Aorta (tissue), 5 donors: ENCODE data around the gene FAM151A. TPM values are rescaled to one million over a fixed set of nuclear protein-coding genes. Genes with fewer than 3 reads are reported as not detected.
"Not testable (repeated sequence)": the region's sequence is repeated elsewhere in the genome, so short reads cannot be mapped to it uniquely, and the experiment has no call there.

ENCODE experiments used
- ATAC-seq: fragments of 200-7000 bp; cut with Tn5 transposase; one replicate; pipeline ENCODE4 v1.9.1; 2022; ENCODE audit warnings: moderate library complexity; ENCODE audit not compliant: low FRiP score
- DNase-seq, 2 donors: peaks; one replicate each; pipeline ENCODE4 v3.0.0-alpha.2; 2020
- H3K27ac ChIP-seq, 2 donors: one replicate each; pipeline ENCODE4 v1.5.1; 2013; ENCODE audit warnings: low read length in 2 of 2, mild to moderate bottlenecking in 2 of 2, moderate library complexity in 2 of 2, control low read depth in 1 of 2, inconsistent platforms in 1 of 2, low read depth in 1 of 2
- H3K27me3 ChIP-seq, 2 donors: one replicate each; pipeline ENCODE4 v1.6.1; 2013; ENCODE audit warnings: control low read depth in 1 of 2, low read length in 1 of 2, mild to moderate bottlenecking in 1 of 2, moderate library complexity in 1 of 2; ENCODE audit not compliant: insufficient read depth in 2 of 2, control insufficient read depth in 1 of 2
- H3K36me3 ChIP-seq, 2 donors: one replicate each; pipeline ENCODE4 v1.6.1; 2013; ENCODE audit warnings: control low read depth in 1 of 2, low read length in 1 of 2, mild to moderate bottlenecking in 1 of 2; ENCODE audit not compliant: insufficient read depth in 2 of 2, control insufficient read depth in 1 of 2
- H3K4me1 ChIP-seq, 2 donors: one replicate each; pipeline ENCODE4 v1.6.1; 2013; ENCODE audit warnings: low read length in 2 of 2, control low read depth in 1 of 2, mild to moderate bottlenecking in 1 of 2, moderate library complexity in 1 of 2; ENCODE audit not compliant: insufficient read depth in 2 of 2, control insufficient read depth in 1 of 2
- H3K4me3 ChIP-seq, 2 donors: one replicate each; pipeline ENCODE4 v1.5.1; 2013; ENCODE audit warnings: low read length in 2 of 2, control low read depth in 1 of 2, mild to moderate bottlenecking in 1 of 2
- H3K9me3 ChIP-seq: one replicate; pipeline ENCODE4 v1.6.1; 2013; ENCODE audit warnings: mild to moderate bottlenecking, low read length; ENCODE audit not compliant: control insufficient read depth
- WGBS, 2 donors: extraction: QIAGEN DNeasy Blood & Tissue Kit; methylation state at CpG; one replicate each; pipeline ENCODE4 v1.1.7; 2013; 5-methylcytosine and 5-hydroxymethylcytosine counted together
- intact Hi-C, 2 donors: fragments of 100-400 bp; cut with DNase I; formaldehyde crosslinking; loops; one replicate each; pipeline versions ENCODE4 v1.14.2 to v1.15.0; 2022
- polyA plus RNA-seq, 2 donors: library from polyadenylated mRNA; stranded (reverse); fragments of 200-250 nt; gene quantifications; one replicate each; pipeline ENCODE4 v1.2.3, GENCODE V29; 2013
- total RNA-seq, 2 donors: library from RNA; stranded (reverse); fragmentation: NEBNext Ultra II Directional; extraction: Animal tissue kit (Norgen Biotek cat#: 25700); gene quantifications; one replicate each; pipeline ENCODE4 v1.2.1, GENCODE V29; 2021
- donor health status: healthy with polysubstance abuse.
- donor health status: Bipolar disorder and iron deficiency.
- donor health status: DM: no; HTN: no; CAD: no.
- donor health status: DM: no; HTN: no; CAD: no.
- donor health status: DM: yes; HTN: yes; CAD: no.

FAM151A gene
- total and polyA plus RNA-seq, 4 donors = 0.08 TPM; not detected in 3

- H3K4me3 ChIP-seq = no peak overlapping the region
- H3K27ac ChIP-seq = no peak overlapping the region
- no peak for ATAC-seq
- H3K36me3 ChIP-seq = no peaks in the 10 kb centered on the region
- H3K4me1 ChIP-seq = peaks cover 0 to 4% of the 10 kb centered on the region in 2 donors
- DNase-seq = no peak
- H3K27me3 ChIP-seq = no peaks in the 10 kb centered on the region
- intact Hi-C loops = no loop called here
- peaks cover 1% of the 10 kb centered on the region for H3K9me3 ChIP-seq
Measured at GRCh38 chr1:54643736-54644135, 20.4 kb upstream of the FAM151A start.

GRCh38 chr1:54640863-54641836 lies 17.8 kb upstream of the FAM151A start, which contains the start of gene MROH7:
MROH7 (plus strand) TSS chr1:54641786; CDS start chr1:54652927, 11,141 bp downstream.
- WGBS, 2 donors = 87 to 89% methylated on average over 8 of the region's 8 CpGs

GRCh38 chr1:54640361-54640760 lies 17.0 kb upstream of the FAM151A start:
- no peaks in the 10 kb centered on the region for H3K36me3 ChIP-seq
- DNase-seq = no peak
- H3K4me3 ChIP-seq = no peak overlapping the region
- ATAC-seq = no peak
- intact Hi-C loops = no loop called here
- peaks cover 1% of the 10 kb centered on the region for H3K9me3 ChIP-seq
- no peaks in the 10 kb centered on the region for H3K4me1 ChIP-seq
- 73 to 76% methylated on average over 4 of the region's 4 CpGs for WGBS, 2 donors
- H3K27ac ChIP-seq = no peak overlapping the region
- H3K27me3 ChIP-seq = no peaks in the 10 kb centered on the region

More at GRCh38 chr1:54640863-54641836, 17.8 kb upstream of the FAM151A start, which contains the start of gene MROH7:
- intact Hi-C loops = no loop called here
- Histone ChIP-seq H3K27me3 (no peaks in the 10 kb centered on the region), H3K4me1 (peaks cover 0 to 2% of the 10 kb centered on the region in 2 donors), H3K4me3 (no peak within 1 kb of the TSS), H3K9me3 (peaks cover 1% of the 10 kb centered on the region), H3K36me3 (no peaks in the 10 kb centered on the region), H3K27ac (no peak within 1 kb of the TSS)
- ATAC-seq (no peak), DNase-seq (peak in 1 of 2 donors; percentile 11)

- H3K27me3 ChIP-seq, ATAC-seq, H3K27ac ChIP-seq, H3K9me3 ChIP-seq, intact Hi-C loops, H3K36me3 ChIP-seq, H3K4me3 ChIP-seq, H3K4me1 ChIP-seq: not testable (repeated sequence)
- WGBS, 2 donors = 79 to 80% methylated on average over 14 of the region's 14 CpGs
- peak in 1 of 2 donors; percentile 31 for DNase-seq
Measured at GRCh38 chr1:54636461-54637446, 13.4 kb upstream of the FAM151A start.

- H3K4me1 ChIP-seq, H3K9me3 ChIP-seq, H3K27me3 ChIP-seq, H3K4me3 ChIP-seq, ATAC-seq, intact Hi-C loops, H3K36me3 ChIP-seq, H3K27ac ChIP-seq: not testable (repeated sequence)
- 88 to 96% methylated on average over 7 of the region's 7 CpGs for WGBS, 2 donors
- DNase-seq = peak in 1 of 2 donors; percentile 3
Measured at GRCh38 chr1:54635804-54636203, 12.5 kb upstream of the FAM151A start.

GRCh38 chr1:54627196-54627595 lies 3.9 kb upstream of the FAM151A start:
- H3K27ac ChIP-seq = no peak overlapping the region
- DNase-seq = peak in 1 of 2 donors; percentile 20
- ATAC-seq = no peak
- H3K27me3 ChIP-seq = no peaks in the 10 kb centered on the region
- no peaks in the 10 kb centered on the region for H3K4me1 ChIP-seq
- H3K4me3 ChIP-seq = no peak overlapping the region
- WGBS, 2 donors = 76% methylated on average over 10 of the region's 10 CpGs; no CpG with 5 or more reads in 1 of the 2 donors
- H3K9me3 ChIP-seq = no peaks in the 10 kb centered on the region
- no peaks in the 10 kb centered on the region for H3K36me3 ChIP-seq
- intact Hi-C loops = no loop called here

- intact Hi-C loops = no loop called here
- no peak for ATAC-seq
- H3K4me1 ChIP-seq = no peaks in the 10 kb centered on the region
- H3K36me3 ChIP-seq = no peaks in the 10 kb centered on the region
- H3K27me3 ChIP-seq = no peaks in the 10 kb centered on the region
- H3K4me3 ChIP-seq = no peak overlapping the region
- H3K9me3 ChIP-seq = no peaks in the 10 kb centered on the region
- peak; percentile 15 to 17 for DNase-seq
- H3K27ac ChIP-seq = no peak overlapping the region
- WGBS, 2 donors = 60 to 93% methylated on average over 8 of the region's 8 CpGs
Measured at GRCh38 chr1:54624466-54625464, 1.4 kb upstream of the FAM151A start.
